NOMO-1 treated with DMSO at 0.1 percent for 48 hours (cell line): ENCODE results near the gene CAMK1D.
"Not testable (repeated sequence)": the region's sequence is repeated elsewhere in the genome, so short reads cannot be mapped to it uniquely, and the experiment has no call there.

Experiments
- DNase-seq: peaks from one replicate; lab custom pipeline; 2025; ENCODE audit not compliant: unreplicated experiment; lab: John Stamatoyannopoulos, UW

CAMK1D gene

DNA sequence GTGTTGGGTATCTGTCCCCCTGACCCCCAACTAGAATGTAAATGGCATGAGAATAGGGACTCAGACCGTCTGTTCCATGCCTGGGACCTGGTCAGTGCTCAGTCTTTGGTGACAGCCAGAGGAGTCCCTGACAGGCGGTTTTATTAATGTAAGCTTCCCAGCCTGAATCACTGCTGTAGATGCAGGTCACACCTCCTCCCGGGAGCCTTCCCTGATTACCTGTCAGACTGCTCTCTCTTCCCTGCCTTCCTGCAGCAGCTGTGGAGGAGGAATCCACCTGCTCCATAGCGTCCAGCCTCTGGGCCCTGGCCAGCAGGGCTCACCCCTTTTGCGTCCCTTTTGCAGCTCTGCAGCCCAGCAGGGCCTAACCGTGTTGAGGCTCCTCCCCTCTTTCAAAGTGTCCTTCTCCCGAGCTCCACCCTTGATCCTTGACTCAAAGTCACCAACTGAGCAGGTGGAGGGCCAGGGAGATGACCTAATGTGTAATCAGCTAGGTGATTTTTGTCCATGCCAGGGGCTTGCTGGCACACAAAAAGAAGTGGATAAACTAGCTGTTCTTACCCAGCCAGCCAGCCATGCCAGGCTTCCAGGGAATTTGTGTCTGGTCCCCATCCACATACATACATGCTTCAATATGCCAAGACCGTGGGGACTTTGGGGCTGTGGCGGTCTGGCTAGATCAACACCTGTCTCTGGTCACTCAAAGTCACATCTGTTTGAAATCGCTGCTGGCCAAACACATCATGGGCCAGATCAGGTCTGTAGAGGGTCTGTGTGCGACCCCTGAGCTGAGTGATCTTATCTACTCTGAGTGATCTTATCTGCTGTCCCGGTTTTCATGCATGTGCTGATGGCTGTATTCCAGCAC is 457.1 kb downstream of the CAMK1D start:
- DNase-seq: no peak

GRCh38 chr10:12807096-12807755 is 457.9 kb downstream of the CAMK1D start:
- DNase-seq: no peak

GRCh38 chr10:12808014-12808613 is 458.8 kb downstream of the CAMK1D start:
- no peak for DNase-seq

DNA sequence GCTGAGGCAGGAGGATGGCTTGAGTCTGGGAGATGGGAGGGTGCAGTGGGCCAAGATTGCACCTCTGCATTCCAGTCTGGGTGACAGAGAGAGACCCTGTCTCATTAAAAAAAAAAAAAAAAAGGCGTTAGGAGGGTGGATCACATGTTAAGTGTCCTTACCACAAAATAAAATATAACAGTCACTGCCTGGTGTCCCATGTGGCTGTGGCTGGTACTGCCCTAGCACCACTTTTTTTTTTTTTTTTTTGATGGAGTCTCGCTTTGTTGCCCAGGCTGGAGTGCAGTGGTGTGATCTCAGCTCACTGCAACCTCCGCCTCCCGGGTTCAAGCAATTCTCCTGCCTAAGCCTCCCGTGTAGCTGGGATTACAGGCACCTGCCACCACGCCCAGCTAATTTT is 460.7 kb downstream of the CAMK1D start:
- DNase-seq: not testable (repeated sequence)

- no peak for DNase-seq
These were observed 462.5 kb downstream of the CAMK1D start for GRCh38 chr10:12811826-12812225.

- DNase-seq: no peak
These were observed 463.2 kb downstream of the CAMK1D start for GRCh38 chr10:12812571-12812970.

DNA sequence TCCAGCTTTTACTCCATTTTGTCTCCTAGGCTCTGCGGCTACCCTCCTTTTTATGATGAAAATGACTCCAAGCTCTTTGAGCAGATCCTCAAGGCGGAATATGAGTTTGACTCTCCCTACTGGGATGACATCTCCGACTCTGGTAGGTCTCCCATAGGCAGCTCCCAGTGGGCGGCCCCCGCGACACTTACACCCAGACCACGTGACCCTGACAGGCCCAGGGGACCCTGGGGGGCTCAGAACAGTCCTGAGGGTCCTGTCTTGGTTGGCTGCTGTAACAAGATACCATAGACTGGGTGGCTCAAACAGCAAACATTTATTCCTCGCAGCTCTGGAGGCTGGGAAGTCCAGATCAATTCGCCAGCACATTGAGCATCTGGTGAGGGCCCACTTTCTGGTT is 464.8 kb downstream of the CAMK1D start:
- no peak for DNase-seq

DNA sequence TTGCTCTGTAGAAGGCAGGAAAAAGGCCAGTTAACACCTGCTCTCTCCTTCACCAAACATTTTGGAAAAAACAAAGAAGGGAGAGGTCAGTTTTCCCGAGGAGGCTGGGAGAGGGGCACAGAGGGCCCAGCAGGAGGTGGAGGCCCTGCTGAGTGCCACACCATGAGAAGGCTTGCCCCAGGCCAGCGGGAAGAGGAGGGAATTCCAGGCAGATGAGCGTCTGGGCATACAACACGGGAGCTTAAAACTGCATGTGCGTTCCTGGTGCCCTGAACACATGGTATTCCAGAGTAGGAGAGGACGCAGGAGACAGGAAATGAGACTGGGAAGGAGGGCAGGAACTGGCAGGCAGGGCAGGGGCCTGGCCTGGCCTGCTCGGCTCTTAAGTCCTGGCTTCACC is 469.7 kb downstream of the CAMK1D start:
- no peak for DNase-seq

GRCh38 chr10:12819656-12820055 is 470.3 kb downstream of the CAMK1D start:
- no peak for DNase-seq

GRCh38 chr10:12822126-12822892 is 473.0 kb downstream of the CAMK1D start:
- DNase-seq: no peak

GRCh38 chr10:12822893-12823170 is 473.5 kb downstream of the CAMK1D start:
- DNase-seq: no peak

- DNase-seq: no peak
These were observed 474.0 kb downstream of the CAMK1D start for GRCh38 chr10:12823328-12823727.

GRCh38 chr10:12825260-12825849 is 476.0 kb downstream of the CAMK1D start:
- DNase-seq: no peak

- no peak for DNase-seq
These were observed 477.5 kb downstream of the CAMK1D start for GRCh38 chr10:12826800-12827372.

DNA sequence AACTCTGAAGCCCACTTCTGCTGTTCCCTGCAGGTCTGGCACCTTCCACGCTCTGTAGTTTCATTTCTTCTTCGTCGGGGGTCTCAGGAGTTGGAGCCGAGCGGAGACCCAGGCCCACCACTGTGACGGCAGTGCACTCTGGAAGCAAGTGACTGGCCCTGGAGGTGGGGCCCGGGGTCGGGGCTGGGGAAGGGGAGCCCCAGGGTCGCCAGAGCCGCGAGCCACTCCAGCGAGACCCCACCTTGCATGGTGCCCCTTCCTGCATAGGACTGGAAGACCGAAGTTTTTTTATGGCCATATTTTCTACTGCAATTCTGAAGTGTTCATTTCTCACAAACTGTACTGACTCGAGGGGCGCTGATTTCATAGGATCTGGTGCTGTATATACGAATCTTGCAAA is 479.4 kb downstream of the CAMK1D start:
- DNase-seq: no peak

GRCh38 chr10:12829831-12830390 is 480.6 kb downstream of the CAMK1D start:
- no peak for DNase-seq

DNA sequence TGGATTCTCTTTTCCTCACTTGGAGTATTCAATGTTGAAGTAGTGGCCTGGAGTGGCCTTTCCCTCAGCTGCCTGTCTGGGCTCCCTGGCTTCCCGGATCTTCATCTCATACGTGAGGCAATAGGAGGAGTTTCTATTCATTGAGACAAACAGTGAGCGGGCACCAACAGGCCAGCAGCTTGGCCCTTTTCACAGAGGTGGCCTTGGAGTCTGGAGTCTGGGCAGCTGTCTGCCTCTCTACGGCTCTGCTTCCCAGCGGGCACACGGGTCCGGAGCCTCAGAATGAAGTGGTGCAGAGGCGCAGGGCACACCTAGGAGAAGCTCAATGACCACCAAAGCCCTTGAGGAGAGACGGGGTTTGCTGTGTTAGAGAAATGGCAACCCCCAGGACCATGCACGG is 482.7 kb downstream of the CAMK1D start:
- no peak for DNase-seq

GRCh38 chr10:12833451-12833850 is 484.1 kb downstream of the CAMK1D start:
- DNase-seq: no peak

GRCh38 chr10:12834116-12834665 is 484.8 kb downstream of the CAMK1D start:
- no peak for DNase-seq

- no peak for DNase-seq
These were observed 485.4 kb downstream of the CAMK1D start for GRCh38 chr10:12834721-12835120.
